GM19328 (cell line): ENCODE measurements around the gene ZNF93.
"Not testable (repeated sequence)": the region's sequence is repeated elsewhere in the genome, so short reads cannot be mapped to it uniquely, and the experiment has no call there.

Source experiments
- ATAC-seq: cut with Tn5 transposase; IDR thresholded peaks from one replicate; pipeline ENCODE4 v1.9.1; 2021; ENCODE audit warnings: mild to moderate bottlenecking, moderate library complexity; ENCODE audit not compliant: unreplicated experiment

ZNF93 gene

GRCh38 chr19:19900729-19901444 lies at the start of gene ZNF93:
Gene ZNF93 (plus strand): TSS chr19:19900946. CDS start chr19:19901089, 143 bp downstream.
- no peak for ATAC-seq

GRCh38 chr19:19851740-19852139 lies 49.0 kb upstream of the ZNF93 start:
- ATAC-seq: not testable (repeated sequence)

GRCh38 chr19:19858751-19859150 lies 42.0 kb upstream of the ZNF93 start:
- no peak for ATAC-seq

GRCh38 chr19:19860756-19861390 lies 39.9 kb upstream of the ZNF93 start:
- ATAC-seq: no peak

GRCh38 chr19:19865750-19866610 lies 34.8 kb upstream of the ZNF93 start, which contains the start of gene ZNF253:
Gene ZNF253 (plus strand): TSS chr19:19865882. CDS start chr19:19865997, 115 bp downstream.
- peak; percentile 96 for ATAC-seq

GRCh38 chr19:19866611-19867248 lies 34.0 kb upstream of the ZNF93 start:
- no peak for ATAC-seq

- not testable (repeated sequence) for ATAC-seq
These were observed 30.7 kb upstream of the ZNF93 start for GRCh38 chr19:19870086-19870485.

GRCh38 chr19:19871932-19872331 lies 28.8 kb upstream of the ZNF93 start:
- no peak for ATAC-seq

- no peak for ATAC-seq
These were observed 27.4 kb upstream of the ZNF93 start for GRCh38 chr19:19873381-19873780.

- no peak for ATAC-seq
These were observed 23.0 kb upstream of the ZNF93 start for GRCh38 chr19:19877724-19878123.

GRCh38 chr19:19884583-19884982 lies 16.2 kb upstream of the ZNF93 start:
- ATAC-seq: no peak

GRCh38 chr19:19892055-19892941 lies 8.4 kb upstream of the ZNF93 start:
- not testable (repeated sequence) for ATAC-seq

GRCh38 chr19:19900139-19900728 lies 512 bp upstream of the ZNF93 start:
- no peak for ATAC-seq

- ATAC-seq: not testable (repeated sequence)
These were observed 6.8 kb downstream of the ZNF93 start for GRCh38 chr19:19907551-19907950.

- ATAC-seq: no peak
These were observed 8.9 kb downstream of the ZNF93 start for GRCh38 chr19:19909654-19910053.

GRCh38 chr19:19911150-19911549 lies 10.4 kb downstream of the ZNF93 start:
- no peak for ATAC-seq

GRCh38 chr19:19914596-19914995 lies 13.8 kb downstream of the ZNF93 start:
- no peak for ATAC-seq

GRCh38 chr19:19930417-19930816 lies 29.7 kb downstream of the ZNF93 start:
- not testable (repeated sequence) for ATAC-seq
